Activated CD4-positive, CD25-positive, alpha-beta regulatory T cell (primary cell): ENCODE data around the gene SERTAD2.

Experiments
- DNase-seq, 4 experiments: peaks; one replicate each; lab custom pipeline; 2025; lab: John Stamatoyannopoulos, UW

The SERTAD2 gene

GRCh38 chr2:64653109-64654062 lies at the start of gene SERTAD2:
SERTAD2 (minus strand) TSS chr2:64653913; CDS start chr2:64636871, 17,042 bp downstream.
- DNase-seq = peak; percentile 43 to 82 (median 64)

- no peak for DNase-seq
These were observed 46.6 kb upstream of the SERTAD2 start for GRCh38 chr2:64700133-64700809.

GRCh38 chr2:64699712-64700111 lies 46.0 kb upstream of the SERTAD2 start:
- DNase-seq = no peak

GRCh38 chr2:64698668-64699444 lies 45.1 kb upstream of the SERTAD2 start:
- DNase-seq = no peak

- DNase-seq = no peak
These were observed 44.5 kb upstream of the SERTAD2 start for GRCh38 chr2:64698177-64698643.

- no peak for DNase-seq
These were observed 43.8 kb upstream of the SERTAD2 start for GRCh38 chr2:64697297-64698176.

GRCh38 chr2:64696636-64697035 lies 42.9 kb upstream of the SERTAD2 start:
- DNase-seq = no peak

GRCh38 chr2:64695721-64696261 lies 42.1 kb upstream of the SERTAD2 start:
- no peak for DNase-seq

- no peak for DNase-seq
These were observed 38.7 kb upstream of the SERTAD2 start for GRCh38 chr2:64692401-64692800.

GRCh38 chr2:64688909-64689308 lies 35.2 kb upstream of the SERTAD2 start:
- DNase-seq = no peak

- DNase-seq = no peak
These were observed 32.7 kb upstream of the SERTAD2 start for GRCh38 chr2:64686283-64686956.

- DNase-seq = no peak
These were observed 31.7 kb upstream of the SERTAD2 start for GRCh38 chr2:64685430-64685829.

GRCh38 chr2:64683771-64684510 lies 30.2 kb upstream of the SERTAD2 start:
- DNase-seq = no peak

GRCh38 chr2:64681479-64681967 lies 27.8 kb upstream of the SERTAD2 start:
- DNase-seq = no peak

- no peak for DNase-seq
These were observed 26.1 kb upstream of the SERTAD2 start for GRCh38 chr2:64679673-64680425.

- DNase-seq = no peak
These were observed 25.3 kb upstream of the SERTAD2 start for GRCh38 chr2:64678771-64679590.

GRCh38 chr2:64677530-64677929 lies 23.8 kb upstream of the SERTAD2 start:
- DNase-seq = no peak

GRCh38 chr2:64675860-64676259 lies 22.1 kb upstream of the SERTAD2 start:
- peak in 1 of 4 experiments; percentile 21 for DNase-seq
